HG03060 (cell line): Measurements from ENCODE around the gene IFI27L1.

Experiments used
- ATAC-seq: cut with Tn5 transposase; IDR thresholded peaks from one replicate; pipeline ENCODE4 v1.9.1; 2021; ENCODE audit warnings: low read depth, moderate number of reproducible peaks; ENCODE audit not compliant: unreplicated experiment

The IFI27L1 gene

GRCh38 chr14:94128216-94128839 lies 47.2 kb downstream of the IFI27L1 start:
- no peak for ATAC-seq

DNA sequence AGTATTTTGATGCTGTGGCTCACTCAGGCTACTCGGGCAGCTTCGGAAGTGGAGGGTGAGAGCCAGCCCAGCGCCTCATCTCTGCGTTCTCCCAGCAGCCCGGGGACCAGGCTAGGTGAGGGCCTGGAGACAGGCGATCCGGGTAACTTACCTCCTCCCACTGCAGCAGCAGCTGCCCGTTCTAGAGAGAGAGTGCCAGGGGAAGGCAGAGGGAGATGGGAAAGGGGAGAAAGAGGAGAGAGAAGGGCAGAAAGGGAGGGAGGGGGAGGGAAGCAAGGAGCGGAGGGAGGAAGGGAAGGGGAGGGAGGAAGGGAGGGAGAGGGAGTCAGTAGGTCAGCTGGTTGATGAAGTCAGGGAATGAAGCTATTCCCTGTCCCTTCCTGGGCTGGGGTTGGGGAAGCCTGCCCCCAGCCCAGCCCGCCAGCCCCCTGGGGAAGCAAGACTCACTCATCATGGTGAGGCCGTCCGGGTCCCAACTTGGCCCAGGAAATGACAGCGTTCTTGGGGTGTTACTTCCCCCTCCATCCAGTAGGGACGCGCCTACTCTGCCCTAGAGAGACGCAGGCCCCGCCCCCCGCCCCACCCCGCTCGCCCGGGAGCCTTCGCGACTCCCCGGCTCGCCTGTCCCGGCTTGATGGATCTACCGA lies 48.1 kb downstream of the IFI27L1 start, which contains the start of gene IFI27L2:
Gene IFI27L2 (minus strand): TSS at position 494 of the 647 bp plus-strand sequence. CDS start 40 bp downstream, at position 454.
- ATAC-seq, result peak; percentile 73

GRCh38 chr14:94129758-94130414 lies 48.8 kb downstream of the IFI27L1 start:
- no peak for ATAC-seq

DNA sequence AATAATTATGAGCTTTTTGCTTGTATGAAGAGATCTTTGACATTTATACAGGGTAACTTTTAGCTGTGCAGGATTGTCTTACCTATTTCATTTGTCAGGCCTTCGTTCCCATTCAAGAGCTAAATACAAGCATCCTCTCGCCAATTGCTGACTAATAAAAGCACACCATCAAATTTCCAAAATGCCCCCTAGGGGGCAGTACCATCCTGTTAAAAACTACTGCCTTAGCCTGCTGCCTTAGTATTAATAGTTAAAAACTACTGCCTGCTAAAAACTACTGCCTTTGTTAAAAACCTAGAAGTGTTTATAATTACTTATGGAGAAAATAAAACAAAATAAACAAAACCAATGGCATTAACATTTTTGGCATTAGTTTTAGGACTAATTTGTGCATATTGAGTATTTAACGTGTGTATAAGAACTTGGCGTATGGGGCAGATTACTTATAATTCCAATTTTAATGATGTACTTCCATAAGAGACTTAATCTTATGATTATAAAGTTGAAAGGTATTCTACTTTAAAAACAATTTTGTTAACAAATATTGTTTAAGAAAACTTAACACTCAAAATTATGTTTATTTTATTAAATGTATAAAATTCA lies 51.3 kb downstream of the IFI27L1 start:
- no peak for ATAC-seq

DNA sequence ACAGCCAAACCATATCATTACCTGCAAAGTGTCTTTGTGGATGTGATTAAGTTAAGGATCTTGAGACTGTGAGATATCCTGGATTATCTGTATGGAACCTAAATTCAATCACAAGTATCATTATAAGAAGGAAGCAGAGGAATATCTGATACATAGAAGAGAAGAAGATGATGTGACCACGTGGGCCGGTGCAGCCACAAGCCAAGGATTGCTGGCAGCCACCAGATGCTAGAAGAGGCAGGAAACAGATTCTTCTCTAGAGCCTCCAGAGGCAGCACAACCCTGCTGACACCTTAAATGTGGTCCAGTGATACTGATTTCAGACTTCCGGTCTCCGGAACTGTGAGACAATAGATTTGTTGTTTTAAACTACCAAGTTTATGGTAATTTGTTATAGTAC lies 54.4 kb downstream of the IFI27L1 start:
- ATAC-seq, result no peak

- no peak for ATAC-seq
Measured at GRCh38 chr14:94136575-94137331, 55.6 kb downstream of the IFI27L1 start.

DNA sequence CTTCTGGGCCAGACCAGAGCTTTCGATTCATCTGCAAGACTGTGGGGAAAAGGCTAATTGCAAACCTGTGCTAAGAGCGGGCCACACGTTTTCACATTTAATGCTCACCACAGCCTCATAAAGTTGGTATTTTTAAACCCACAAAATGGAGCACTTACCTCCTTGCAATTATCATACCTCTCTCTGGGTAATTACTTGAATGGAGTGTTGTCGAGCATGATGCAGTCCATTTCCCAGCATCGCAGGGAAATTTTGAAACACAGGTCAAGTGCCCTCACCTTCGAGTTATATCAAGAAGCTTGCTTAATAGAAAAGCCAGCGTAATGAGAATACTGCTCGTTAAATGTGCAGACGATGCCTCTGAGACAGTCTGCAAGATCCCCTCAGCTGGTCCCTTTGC lies 57.1 kb downstream of the IFI27L1 start:
- no peak for ATAC-seq

DNA sequence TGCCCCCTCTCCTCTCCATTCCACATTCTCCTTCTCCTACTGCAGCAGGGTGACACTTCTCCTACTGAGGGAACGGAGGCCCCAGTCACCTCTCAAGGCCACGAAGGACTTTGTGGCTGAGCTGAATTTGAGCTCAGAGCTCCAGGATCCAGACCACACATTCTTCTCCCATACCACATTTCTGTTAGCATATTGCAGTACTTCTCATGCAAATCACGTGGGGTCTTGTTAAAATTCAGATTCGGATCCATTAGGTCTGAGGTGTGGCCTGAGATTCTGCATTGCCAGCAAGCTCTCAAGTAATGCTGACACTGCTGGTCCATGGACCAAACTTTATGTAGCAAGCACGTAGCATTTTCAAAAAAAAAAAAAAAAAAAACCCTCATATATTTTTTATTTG lies 57.9 kb downstream of the IFI27L1 start:
- no peak for ATAC-seq

- ATAC-seq, result no peak
Measured at GRCh38 chr14:94139421-94139820, 58.3 kb downstream of the IFI27L1 start.

DNA sequence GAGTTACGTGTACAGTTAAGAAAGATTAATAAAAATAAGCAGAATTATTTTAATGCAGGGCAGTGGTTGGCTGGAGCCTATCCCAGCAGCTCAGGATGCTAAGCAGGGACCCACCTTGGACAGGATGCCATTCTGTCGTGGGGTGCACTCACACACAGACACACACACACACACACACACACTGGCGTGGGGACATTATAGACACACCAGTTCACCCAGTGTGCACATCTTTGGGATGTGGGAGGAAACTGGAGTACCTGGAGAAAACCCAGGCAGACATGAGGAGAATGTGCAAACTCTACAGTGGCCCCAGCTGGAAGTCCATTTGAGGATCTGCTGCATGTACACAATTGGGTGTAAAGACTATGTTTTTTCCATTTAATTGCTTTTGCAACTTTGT lies 61.1 kb downstream of the IFI27L1 start:
- no peak for ATAC-seq

- no peak for ATAC-seq
Measured at GRCh38 chr14:94142836-94143235, 61.7 kb downstream of the IFI27L1 start.

- ATAC-seq, result no peak
Measured at GRCh38 chr14:94143239-94143638, 62.1 kb downstream of the IFI27L1 start.

GRCh38 chr14:94143711-94144110 lies 62.6 kb downstream of the IFI27L1 start:
- ATAC-seq, result no peak

DNA sequence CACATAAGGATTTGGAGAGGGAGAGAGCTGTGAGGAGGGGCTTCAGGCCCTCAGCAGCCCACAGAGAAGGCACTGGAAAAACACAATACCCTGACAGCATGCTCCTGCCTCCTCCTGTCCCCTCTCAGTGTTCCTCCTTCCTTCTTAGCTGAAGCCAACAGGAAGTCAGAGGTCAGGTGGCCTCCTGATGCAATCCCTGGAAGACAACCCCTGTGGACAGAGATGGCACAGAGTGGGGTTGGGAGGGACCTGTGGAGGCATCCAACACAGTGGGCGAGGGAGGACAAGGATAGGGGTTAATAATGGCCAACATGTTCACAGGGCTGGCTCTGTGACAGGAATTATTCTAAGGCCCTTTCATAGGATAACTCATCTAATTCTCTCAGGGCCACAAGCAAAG lies 63.7 kb downstream of the IFI27L1 start:
- no peak for ATAC-seq

DNA sequence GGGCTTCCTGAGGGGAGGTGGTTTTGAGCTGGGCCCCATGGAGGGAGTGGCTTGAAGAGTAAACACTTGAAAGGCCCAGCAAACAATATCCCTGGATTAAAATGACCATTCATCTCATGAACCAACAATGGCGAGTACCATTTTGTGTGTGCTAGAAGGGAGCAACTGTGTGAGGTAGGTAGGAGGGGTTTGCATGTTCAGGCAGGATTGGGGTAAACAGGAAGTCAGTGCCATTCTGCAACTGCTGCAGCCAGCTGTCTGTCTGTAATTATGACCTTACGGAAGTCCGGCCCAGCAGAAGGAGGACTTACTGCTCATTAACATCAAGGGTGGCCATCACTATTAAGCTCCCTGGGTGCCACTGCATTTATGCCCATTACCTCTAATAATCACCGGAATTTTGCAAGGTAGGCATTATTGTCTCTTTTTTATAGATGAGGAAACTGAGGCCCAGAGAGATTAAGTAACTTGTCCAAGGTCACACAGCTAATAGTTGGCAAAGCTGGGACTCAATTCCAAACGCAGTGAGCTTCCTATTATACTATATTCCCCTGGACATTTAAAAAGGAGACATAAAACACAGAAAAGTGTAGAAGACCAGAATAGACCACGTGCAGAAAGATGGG lies 64.9 kb downstream of the IFI27L1 start:
- no peak for ATAC-seq
